ENCODE results near the gene EPHA5.

The EPHA5 gene

DNA sequence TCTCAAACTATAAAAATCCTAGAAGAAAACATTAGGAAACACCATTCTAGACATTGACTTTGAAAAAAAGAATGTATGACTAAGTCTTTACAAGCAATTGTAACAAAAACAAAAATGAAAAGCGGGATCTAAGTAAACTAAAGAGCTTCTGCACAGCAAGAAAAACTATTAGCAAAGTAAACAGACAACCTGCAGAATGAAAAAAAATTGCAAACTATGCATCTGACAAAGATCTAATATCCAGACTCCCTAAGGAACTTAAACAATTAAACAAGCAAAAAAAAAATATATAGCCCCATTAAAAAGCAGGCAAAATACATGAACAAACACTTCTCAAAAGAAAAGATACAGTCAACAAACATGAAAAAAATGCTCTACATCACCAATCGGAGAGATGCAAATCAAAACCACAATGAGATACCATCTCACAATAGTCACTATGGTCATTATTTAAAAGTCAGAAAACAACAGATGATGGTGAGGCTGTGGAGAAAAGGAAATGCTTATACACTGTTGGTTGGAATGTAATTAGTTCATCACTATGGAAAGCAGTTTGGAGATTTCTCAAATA is 168.1 kb downstream of the EPHA5 start:
- Histone ChIP-seq H3K9ac (ENCODE audit: low read depth, low read length) (no peak overlapping the region), H3K36me3 (ENCODE audit: insufficient read depth, low read length) (no peaks in the 10 kb centered on the region), H3K4me1 (ENCODE audit: insufficient read depth, low read length) (no peaks in the 10 kb centered on the region), H3K9me3 (ENCODE audit: control insufficient read depth, insufficient read depth, low read length) (no peaks in the 10 kb centered on the region)

GRCh38 chr4:65498606-65499005 is 171.7 kb downstream of the EPHA5 start:
- Histone ChIP-seq H3K4me1 (ENCODE audit: insufficient read depth, low read length) (no peaks in the 10 kb centered on the region), H3K9me3 (ENCODE audit: control insufficient read depth, insufficient read depth, low read length) (no peaks in the 10 kb centered on the region), H3K36me3 (ENCODE audit: insufficient read depth, low read length) (no peaks in the 10 kb centered on the region), H3K9ac (ENCODE audit: low read depth, low read length) (no peak overlapping the region)

- Histone ChIP-seq H3K4me1 (ENCODE audit: insufficient read depth, low read length) (no peaks in the 10 kb centered on the region), H3K9ac (ENCODE audit: low read depth, low read length) (no peak overlapping the region), H3K9me3 (ENCODE audit: control insufficient read depth, insufficient read depth, low read length) (no peaks in the 10 kb centered on the region), H3K36me3 (ENCODE audit: insufficient read depth, low read length) (no peaks in the 10 kb centered on the region)
Observed at GRCh38 chr4:65495439-65495838, 174.8 kb downstream of the EPHA5 start.

GRCh38 chr4:65482410-65482809 is 187.9 kb downstream of the EPHA5 start:
- Histone ChIP-seq H3K9me3 (ENCODE audit: control insufficient read depth, insufficient read depth, low read length) (no peaks in the 10 kb centered on the region), H3K9ac (ENCODE audit: low read depth, low read length) (no peak overlapping the region), H3K36me3 (ENCODE audit: insufficient read depth, low read length) (no peaks in the 10 kb centered on the region), H3K4me1 (ENCODE audit: insufficient read depth, low read length) (no peaks in the 10 kb centered on the region)

DNA sequence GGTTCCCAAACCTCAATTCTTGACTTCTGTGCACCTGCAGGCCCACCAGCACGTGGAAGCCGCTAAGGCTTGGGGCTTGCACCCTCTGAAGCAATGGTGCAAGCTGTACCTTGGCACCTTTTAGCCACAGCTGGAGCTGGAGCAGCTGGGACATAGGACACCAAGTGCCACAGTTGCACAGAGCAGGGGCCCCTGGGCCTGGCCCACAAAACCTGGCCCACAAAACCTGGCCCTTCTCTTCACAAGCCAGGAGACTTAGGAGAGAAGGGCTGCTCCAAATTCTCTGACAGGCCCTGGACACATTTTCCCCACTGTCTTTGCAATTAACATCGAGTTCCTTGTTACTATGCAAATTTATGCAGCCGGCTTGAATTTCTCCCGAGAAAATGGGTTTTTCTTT is 197.8 kb downstream of the EPHA5 start:
- no peaks in the 10 kb centered on the region for H3K9me3 ChIP-seq (ENCODE audit: control insufficient read depth, insufficient read depth, low read length)
- no peaks in the 10 kb centered on the region for H3K4me1 ChIP-seq (ENCODE audit: insufficient read depth, low read length)
- H3K9ac ChIP-seq (ENCODE audit: low read depth, low read length), result no peak overlapping the region
- no peaks in the 10 kb centered on the region for H3K36me3 ChIP-seq (ENCODE audit: insufficient read depth, low read length)

DNA sequence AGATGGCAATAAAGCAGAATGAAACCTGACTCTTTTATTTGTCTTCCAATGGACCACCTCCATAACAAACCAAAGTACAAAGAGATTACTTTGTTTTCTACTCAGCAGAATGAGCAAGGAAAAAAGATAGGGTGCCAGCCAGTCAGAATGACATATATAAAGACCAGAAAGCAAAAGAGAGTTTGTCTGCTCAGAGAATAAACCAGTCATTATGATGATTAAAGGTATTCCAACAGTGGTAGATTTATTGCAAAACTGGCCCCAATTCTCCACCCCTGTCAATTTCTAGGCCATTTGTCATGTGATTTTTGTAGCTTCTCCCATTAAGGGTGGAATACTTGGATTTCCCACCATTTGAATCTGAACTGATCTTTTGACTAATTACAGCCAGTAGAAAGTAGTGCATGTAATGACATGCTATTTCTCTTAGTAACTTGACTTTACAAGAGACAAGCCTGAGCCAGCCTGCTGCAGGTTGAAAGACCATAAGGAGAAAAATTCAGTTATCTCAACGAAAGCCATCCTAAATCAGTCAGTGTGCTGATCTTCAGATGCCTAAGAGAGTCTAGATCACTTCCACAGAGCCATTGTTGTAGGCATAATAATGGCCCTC is 203.1 kb downstream of the EPHA5 start:
- Histone ChIP-seq H3K9ac (ENCODE audit: low read depth, low read length) (no peak overlapping the region), H3K9me3 (ENCODE audit: control insufficient read depth, insufficient read depth, low read length) (no peaks in the 10 kb centered on the region), H3K4me1 (ENCODE audit: insufficient read depth, low read length) (no peaks in the 10 kb centered on the region), H3K36me3 (ENCODE audit: insufficient read depth, low read length) (no peaks in the 10 kb centered on the region; the same call in 1 of the 2 replicates)

- Histone ChIP-seq H3K9me3 (ENCODE audit: control insufficient read depth, insufficient read depth, low read length) (no peaks in the 10 kb centered on the region), H3K9ac (ENCODE audit: low read depth, low read length) (no peak overlapping the region), H3K36me3 (ENCODE audit: insufficient read depth, low read length) (no peaks in the 10 kb centered on the region; the same call in 1 of the 2 replicates), H3K4me1 (ENCODE audit: insufficient read depth, low read length) (no peaks in the 10 kb centered on the region)
Observed at GRCh38 chr4:65461781-65462180, 208.5 kb downstream of the EPHA5 start.

- H3K36me3 ChIP-seq (ENCODE audit: insufficient read depth, low read length), result no peaks in the 10 kb centered on the region
- no peaks in the 10 kb centered on the region for H3K9me3 ChIP-seq (ENCODE audit: control insufficient read depth, insufficient read depth, low read length)
- H3K4me1 ChIP-seq (ENCODE audit: insufficient read depth, low read length), result peaks cover 8% of the 10 kb centered on the region; the same call in 1 of the 2 replicates
- no peak overlapping the region for H3K9ac ChIP-seq (ENCODE audit: low read depth, low read length)
Observed at GRCh38 chr4:65457011-65457410, 213.3 kb downstream of the EPHA5 start.

- Histone ChIP-seq H3K9me3 (ENCODE audit: control insufficient read depth, insufficient read depth, low read length) (no peaks in the 10 kb centered on the region), H3K9ac (ENCODE audit: low read depth, low read length) (no peak overlapping the region), H3K4me1 (ENCODE audit: insufficient read depth, low read length) (peaks cover 8% of the 10 kb centered on the region; the same call in 1 of the 2 replicates), H3K36me3 (ENCODE audit: insufficient read depth, low read length) (no peaks in the 10 kb centered on the region)
Observed at GRCh38 chr4:65456579-65456978, 213.7 kb downstream of the EPHA5 start.

DNA sequence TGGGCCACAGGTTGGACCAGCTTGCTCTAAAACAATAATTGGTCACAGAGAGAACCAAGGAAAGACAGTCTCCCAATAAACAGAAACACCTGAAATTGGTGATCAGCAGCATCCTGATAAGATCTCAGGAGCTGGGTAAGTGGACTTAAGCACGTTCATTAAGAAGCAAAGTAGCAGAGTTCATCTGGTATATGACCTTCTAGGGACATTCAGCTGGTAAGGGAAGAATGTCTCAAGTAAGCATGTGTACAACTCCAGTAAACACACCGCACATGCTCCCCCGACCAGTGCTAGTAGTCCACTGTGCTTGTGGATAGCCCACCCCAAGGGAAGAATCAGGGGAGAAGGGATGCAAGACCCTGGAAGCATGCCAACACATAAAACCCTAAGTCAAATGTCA is 216.9 kb downstream of the EPHA5 start:
- peaks cover 8% of the 10 kb centered on the region; the same call in 1 of the 2 replicates for H3K4me1 ChIP-seq (ENCODE audit: insufficient read depth, low read length)
- no peak overlapping the region for H3K9ac ChIP-seq (ENCODE audit: low read depth, low read length)
- no peaks in the 10 kb centered on the region for H3K36me3 ChIP-seq (ENCODE audit: insufficient read depth, low read length)
- H3K9me3 ChIP-seq (ENCODE audit: control insufficient read depth, insufficient read depth, low read length), result no peaks in the 10 kb centered on the region

- H3K9ac ChIP-seq (ENCODE audit: low read depth, low read length), result no peak overlapping the region
- H3K4me1 ChIP-seq (ENCODE audit: insufficient read depth, low read length), result no peaks in the 10 kb centered on the region; the same call in 1 of the 2 replicates
- no peaks in the 10 kb centered on the region for H3K36me3 ChIP-seq (ENCODE audit: insufficient read depth, low read length)
- no peaks in the 10 kb centered on the region for H3K9me3 ChIP-seq (ENCODE audit: control insufficient read depth, insufficient read depth, low read length)
Observed at GRCh38 chr4:65450899-65451298, 219.4 kb downstream of the EPHA5 start.

DNA sequence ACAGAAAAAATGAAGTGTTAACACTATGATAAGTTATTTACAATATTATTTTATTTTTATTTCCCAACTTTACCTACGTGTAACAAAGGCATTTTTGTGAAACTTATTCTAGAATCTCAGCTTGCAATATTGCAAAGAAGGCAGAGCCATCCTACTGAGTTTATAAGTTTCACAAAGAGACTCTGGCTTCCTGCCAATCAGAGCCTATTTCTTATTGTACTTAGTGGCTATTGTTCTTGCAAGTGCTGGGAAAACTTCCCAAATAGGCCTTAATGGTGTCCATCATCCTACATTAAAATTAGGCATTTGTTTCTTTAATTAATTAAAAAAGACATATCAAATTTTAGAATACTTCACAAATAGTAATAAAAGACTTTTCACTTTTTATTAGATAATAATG is 233.2 kb downstream of the EPHA5 start:
- Histone ChIP-seq H3K4me1 (ENCODE audit: insufficient read depth, low read length) (no peaks in the 10 kb centered on the region), H3K9ac (ENCODE audit: low read depth, low read length) (no peak overlapping the region), H3K9me3 (ENCODE audit: control insufficient read depth, insufficient read depth, low read length) (no peaks in the 10 kb centered on the region), H3K36me3 (ENCODE audit: insufficient read depth, low read length) (no peaks in the 10 kb centered on the region)

DNA sequence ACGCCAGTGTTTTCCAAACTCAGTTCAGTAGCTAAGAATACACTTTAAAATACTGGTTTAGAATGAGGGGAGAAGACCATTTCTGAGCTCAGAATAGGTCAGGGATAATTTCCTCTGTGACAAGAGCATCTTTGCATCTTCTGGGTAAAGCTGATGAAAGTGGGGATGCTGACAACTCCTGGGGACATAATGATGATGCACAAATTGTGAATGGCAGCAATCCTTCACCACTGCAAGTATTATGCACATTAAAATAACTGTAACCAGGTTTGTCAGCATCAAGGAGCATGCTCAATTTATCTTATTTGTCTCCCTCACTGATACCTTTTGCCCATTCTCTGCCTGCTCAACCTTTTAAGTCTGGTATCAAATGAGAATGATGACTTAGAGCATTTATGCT is 248.2 kb downstream of the EPHA5 start:
- Histone ChIP-seq H3K9ac (ENCODE audit: low read depth, low read length) (no peak overlapping the region), H3K9me3 (ENCODE audit: control insufficient read depth, insufficient read depth, low read length) (no peaks in the 10 kb centered on the region), H3K36me3 (ENCODE audit: insufficient read depth, low read length) (no peaks in the 10 kb centered on the region), H3K4me1 (ENCODE audit: insufficient read depth, low read length) (no peaks in the 10 kb centered on the region)

GRCh38 chr4:65420036-65420435 is 250.3 kb downstream of the EPHA5 start:
- H3K36me3 ChIP-seq (ENCODE audit: insufficient read depth, low read length), result no peaks in the 10 kb centered on the region
- no peak overlapping the region for H3K9ac ChIP-seq (ENCODE audit: low read depth, low read length)
- no peaks in the 10 kb centered on the region for H3K9me3 ChIP-seq (ENCODE audit: control insufficient read depth, insufficient read depth, low read length)
- H3K4me1 ChIP-seq (ENCODE audit: insufficient read depth, low read length), result no peaks in the 10 kb centered on the region

GRCh38 chr4:65416891-65417290 is 253.4 kb downstream of the EPHA5 start:
- Histone ChIP-seq H3K9ac (ENCODE audit: low read depth, low read length) (no peak overlapping the region), H3K4me1 (ENCODE audit: insufficient read depth, low read length) (no peaks in the 10 kb centered on the region), H3K9me3 (ENCODE audit: control insufficient read depth, insufficient read depth, low read length) (no peaks in the 10 kb centered on the region), H3K36me3 (ENCODE audit: insufficient read depth, low read length) (no peaks in the 10 kb centered on the region)

Measured in ES-I3 (cell line).